Ovary (tissue), 9 donors: ENCODE data around the gene ZNF569. TPM values are rescaled to one million over a fixed set of nuclear protein-coding genes. Genes with fewer than 3 reads are reported as not detected.
A peak's percentile ranks its signal among the peaks of the same experiment; 100 is the strongest.

Source experiments
- DNase-seq, 5 donors: peaks; one replicate each; pipeline ENCODE4 v3.0.0-alpha.2; 2019 to 2020
- H3K27ac ChIP-seq, 2 donors: fragments of 200-600 bp; one replicate each; pipeline versions ENCODE4 v1.5.1 to v1.8.0; 2019 to 2022
- H3K27me3 ChIP-seq: fragments of 200-600 bp; one replicate; pipeline ENCODE4 v1.8.0; 2022
- H3K36me3 ChIP-seq: fragments of 200-600 bp; sonication (generic); one replicate; pipeline ENCODE4 v1.5.1; 2019
- H3K4me1 ChIP-seq: one replicate; pipeline ENCODE4 v1.8.1; 2013; ENCODE audit warnings: mild to moderate bottlenecking, moderate library complexity; ENCODE audit not compliant: insufficient read depth
- H3K4me3 ChIP-seq: fragments of 200-600 bp; sonication (generic); one replicate; pipeline ENCODE4 v1.5.1; 2017
- H3K9me3 ChIP-seq, 2 donors: fragments of 200-600 bp in 1 of 2; sonication (generic) in 1 of 2; one replicate each; pipeline versions ENCODE4 v1.5.1 to v1.8.1; 2013 to 2019; ENCODE audit warnings: mild to moderate bottlenecking in 1 of 2, moderate library complexity in 1 of 2
- EP300 ChIP-seq: sonication (generic); formaldehyde crosslinking; IDR thresholded peaks from one replicate; pipeline ENCODE4 v1.6.1; 2017; ENCODE audit warnings: antibody characterized with exemption
- POLR2A ChIP-seq: fragments of 450-650 bp; IDR thresholded peaks from one replicate; pipeline ENCODE4 v1.6.1; 2017; ENCODE audit warnings: antibody characterized with exemption, mild to moderate bottlenecking, moderate library complexity
- WGBS, 3 donors: extraction: QIAGEN DNeasy Blood & Tissue Kit in 1 of 3; methylation state at CpG; one replicate each; pipeline versions ENCODE4 v1.1.5 to v1.1.7; 2013 to 2017; 5-methylcytosine and 5-hydroxymethylcytosine counted together
- intact Hi-C, 4 donors: fragments of 100-400 bp; cut with DNase I; formaldehyde crosslinking; loops; one replicate each; pipeline versions ENCODE4 v1.11.0 to v1.15.1; 2022 to 2023
- polyA plus RNA-seq, 2 donors: library from polyadenylated mRNA; stranded (reverse); fragments of 200-250 nt in 1 of 2; fragments of 350-450 nt in 1 of 2; fragmentation: Illumina TruSeq in 1 of 2; extraction: RNeasy Lipid Tissue Mini Kit (QIAGEN cat#74804) in 1 of 2; gene quantifications; one replicate each; pipeline ENCODE4 v1.2.3, GENCODE V29; 2013 to 2014
- total RNA-seq, 7 donors: library from RNA; depleted of rRNA in 2 of 7; stranded (reverse); fragments of >200 nt in 2 of 7; fragmentation: NEBNext Ultra II Directional in 3 of 7; extraction: Animal tissue kit (Norgen Biotek cat#: 25700) in 3 of 7; gene quantifications; one replicate each; pipeline versions ENCODE4 v1.1.0 to v1.2.4, GENCODE V29; 2016 to 2023
- TF ChIP-seq, protein P1 (sequence below), 3 donors: fragments of 450-650 bp in 2 of 3; fragments of 200-600 bp in 1 of 3; IDR thresholded peaks; one replicate each; pipeline versions ENCODE4 v1.5.1 to v1.8.0; 2016 to 2022; ENCODE audit warnings: antibody characterized with exemption in 3 of 3, mild to moderate bottlenecking in 1 of 3
- donor health status: DM: no; HTN: no; CAD: no; lungs with moderate emphysema.
- donor health status: DM: no; HTN: no; CAD: no.
- donor health status: Bipolar disorder and iron deficiency.
- donor health status: DM: yes; HTN: yes; CAD: no.
- donor health status: DM: no; HTN: no; CAD: no.
- donor health status: DM: yes; HTN: yes; CAD: no.

Gene ZNF569
- total and polyA plus RNA-seq, 9 donors = 3.9 to 11.0 (median 8.9) TPM

- intact Hi-C loops = no loop called here
- Histone ChIP-seq H3K9me3 (no peaks in the 10 kb centered on the region), H3K27me3 (no peaks in the 10 kb centered on the region), H3K4me3 (peak overlapping the region; percentile 74), H3K36me3 (no peaks in the 10 kb centered on the region), H3K4me1 (peaks cover 7% of the 10 kb centered on the region), H3K27ac (peak overlapping the region; percentile 82 to 92)
- WGBS, 3 donors = 1% methylated on average over 9 of the region's 9 CpGs
- DNase-seq = no peak
- TF ChIP-seq, protein P1, sequence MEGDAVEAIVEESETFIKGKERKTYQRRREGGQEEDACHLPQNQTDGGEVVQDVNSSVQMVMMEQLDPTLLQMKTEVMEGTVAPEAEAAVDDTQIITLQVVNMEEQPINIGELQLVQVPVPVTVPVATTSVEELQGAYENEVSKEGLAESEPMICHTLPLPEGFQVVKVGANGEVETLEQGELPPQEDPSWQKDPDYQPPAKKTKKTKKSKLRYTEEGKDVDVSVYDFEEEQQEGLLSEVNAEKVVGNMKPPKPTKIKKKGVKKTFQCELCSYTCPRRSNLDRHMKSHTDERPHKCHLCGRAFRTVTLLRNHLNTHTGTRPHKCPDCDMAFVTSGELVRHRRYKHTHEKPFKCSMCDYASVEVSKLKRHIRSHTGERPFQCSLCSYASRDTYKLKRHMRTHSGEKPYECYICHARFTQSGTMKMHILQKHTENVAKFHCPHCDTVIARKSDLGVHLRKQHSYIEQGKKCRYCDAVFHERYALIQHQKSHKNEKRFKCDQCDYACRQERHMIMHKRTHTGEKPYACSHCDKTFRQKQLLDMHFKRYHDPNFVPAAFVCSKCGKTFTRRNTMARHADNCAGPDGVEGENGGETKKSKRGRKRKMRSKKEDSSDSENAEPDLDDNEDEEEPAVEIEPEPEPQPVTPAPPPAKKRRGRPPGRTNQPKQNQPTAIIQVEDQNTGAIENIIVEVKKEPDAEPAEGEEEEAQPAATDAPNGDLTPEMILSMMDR (IDR thresholded peaks at IDR 0.05) = no peak
- TF ChIP-seq EP300 (no peak), POLR2A (no peak)
Measured at GRCh38 chr19:37507167-37507464, 39.9 kb upstream of the ZNF569 start.

GRCh38 chr19:37506387-37507166, 39.3 kb upstream of the ZNF569 start, which contains the start of gene ZNF793:
TSS of gene ZNF793 (plus strand) at chr19:37506939. CDS start at chr19:37523440, 16,501 bp downstream.
- 0 to 1% (median 0%) methylated on average over 40 of the region's 40 CpGs for WGBS, 3 donors
- intact Hi-C loops = no loop called here
- no peaks in the 10 kb centered on the region for H3K36me3 ChIP-seq

DNA sequence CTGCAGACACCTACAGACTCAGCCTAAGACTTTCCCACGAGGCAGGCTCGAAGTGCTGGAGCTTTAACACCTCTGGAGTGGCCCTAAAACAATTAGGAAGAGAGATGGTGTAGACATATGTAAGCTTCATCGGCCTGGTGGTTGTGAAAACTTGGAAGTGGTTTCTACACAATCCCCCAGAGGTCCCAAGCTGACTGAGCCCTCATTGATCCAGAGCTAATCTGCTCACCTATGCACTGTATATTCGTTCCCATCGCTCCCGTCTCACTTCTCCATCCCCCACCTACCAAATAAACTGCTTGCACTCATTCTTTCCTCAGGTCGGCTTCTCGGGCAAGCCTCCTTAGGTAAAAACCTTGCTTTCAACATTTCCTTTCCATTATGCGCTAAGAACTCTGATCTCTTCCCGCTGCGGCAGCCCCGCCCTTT, 38.7 kb upstream of the ZNF569 start:
- TF ChIP-seq, protein P1 (IDR thresholded peaks at IDR 0.05) = no peak
- no peak for TF ChIP-seq EP300
- no peak for TF ChIP-seq POLR2A
- Histone ChIP-seq H3K4me3 (peak overlapping the region; percentile 74), H3K4me1 (peaks cover 7% of the 10 kb centered on the region), H3K27ac (peak overlapping the region; percentile 82 to 92), H3K36me3 (no peaks in the 10 kb centered on the region), H3K27me3 (no peaks in the 10 kb centered on the region), H3K9me3 (no peaks in the 10 kb centered on the region)
- 2% methylated on average over 12 of the region's 12 CpGs for WGBS, 3 donors
- DNase-seq = peak in 1 of 5 donors; percentile 17
- intact Hi-C loops = no loop called here

More at GRCh38 chr19:37506387-37507166, 39.3 kb upstream of the ZNF569 start, which contains the start of gene ZNF793:
- TF ChIP-seq EP300 = peak; percentile 10
- TF ChIP-seq, protein P1 (IDR thresholded peaks at IDR 0.05) = peak in 1 of 3 donors; percentile 21
- peak; percentile 11 for TF ChIP-seq POLR2A
- Histone ChIP-seq H3K27me3 (no peaks in the 10 kb centered on the region), H3K4me1 (peaks cover 7% of the 10 kb centered on the region), H3K4me3 (peak within 1 kb of the TSS; percentile 74), H3K27ac (peak within 1 kb of the TSS; percentile 82 to 92), H3K9me3 (no peaks in the 10 kb centered on the region)
- DNase-seq = peak; percentile 77 to 89 (median 86)

- intact Hi-C loops = no loop called here
- Histone ChIP-seq H3K4me3 (no peak overlapping the region), H3K4me1 (no peaks in the 10 kb centered on the region), H3K27ac (no peak overlapping the region), H3K27me3 (no peaks in the 10 kb centered on the region), H3K9me3 (peaks cover 0 to 14% of the 10 kb centered on the region in 2 donors), H3K36me3 (no peaks in the 10 kb centered on the region)
- TF ChIP-seq, protein P1 (IDR thresholded peaks at IDR 0.05) = no peak
- TF ChIP-seq EP300 (no peak), POLR2A (no peak)
- WGBS, 3 donors = 67 to 79% (median 72%) methylated on average over 3 of the region's 3 CpGs
- no peak for DNase-seq
Measured at GRCh38 chr19:37492213-37492612, 25.0 kb upstream of the ZNF569 start.
